ENCODE results near the gene CD38. TPM values are rescaled to one million over a fixed set of nuclear protein-coding genes. Genes with fewer than 3 reads are reported as not detected.

CD38 gene
- total RNA-seq, 1 experiment from 2014 or later: not detected

DNA sequence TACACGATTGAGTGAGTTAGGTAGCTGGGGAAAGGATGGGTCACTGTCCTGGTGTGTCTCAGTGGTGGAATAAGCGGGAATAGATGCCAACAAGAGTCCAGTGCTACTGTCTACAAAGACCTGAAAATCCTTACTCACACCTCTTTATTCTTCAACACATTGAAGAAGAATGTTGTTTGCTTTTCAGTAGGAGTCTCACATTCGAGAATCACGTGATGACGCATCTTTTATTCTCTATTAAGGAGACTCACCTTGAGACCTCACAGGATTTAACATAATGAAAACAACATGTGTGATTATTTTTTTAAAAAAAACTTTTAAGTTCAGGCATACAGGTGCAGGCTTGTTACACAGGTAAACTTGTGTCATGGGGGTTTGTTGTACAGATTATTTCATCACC, 75.2 kb downstream of the CD38 start:
- no peak overlapping the region for H3K27ac ChIP-seq (ENCODE audit: low read depth, low read length)
- no peak overlapping the region for H3K9ac ChIP-seq (ENCODE audit: low read length)
- no peaks in the 10 kb centered on the region for H3K27me3 ChIP-seq (ENCODE audit: insufficient read depth, low read length)
- DNase-seq (ENCODE audit: low read depth, low spot score) (no peak), ATAC-seq (no peak)
- ChIA-PET POLR2A (no interaction called here), RAD21 (ENCODE audit: low non-redundant PET in 1 of 2, low total read pairs in 2 of 2, uncharacterized antibody in 2 of 2, unreplicated experiment in 2 of 2) (no interaction called here), CTCF (no interaction called here)
- H3K79me2 ChIP-seq (ENCODE audit: insufficient read depth, low read length): no peaks in the 10 kb centered on the region
- no peak overlapping the region for H3K4me3 ChIP-seq (replicated peaks in 1 of 2; ENCODE audit: low read depth in 1 of 2, low read length in 2 of 2)
- no peaks in the 10 kb centered on the region for H4K20me1 ChIP-seq (ENCODE audit: insufficient read depth)
- no peaks in the 10 kb centered on the region for H3K36me3 ChIP-seq (ENCODE audit: control insufficient read depth in 1 of 2, insufficient read depth in 2 of 2, low read length in 2 of 2)
- BruUV-seq (replicated peaks): no TSS peak
- TF ChIP-seq POLR2A (IDR thresholded peaks at IDR 0.05; ENCODE audit: borderline replicate concordance, extremely low read depth, insufficient read depth, insufficient read length): no peak
- no peak for TF ChIP-seq POLR2AphosphoS5 (IDR thresholded peaks at IDR 0.05; ENCODE audit: low read depth, low read length)
- TF ChIP-seq EZH2phosphoT487 (IDR thresholded peaks at IDR 0.05; ENCODE audit: borderline replicate concordance): no peak
- TF ChIP-seq EZH2 (IDR thresholded peaks at IDR 0.05): no peak
- TF ChIP-seq, protein P1, sequence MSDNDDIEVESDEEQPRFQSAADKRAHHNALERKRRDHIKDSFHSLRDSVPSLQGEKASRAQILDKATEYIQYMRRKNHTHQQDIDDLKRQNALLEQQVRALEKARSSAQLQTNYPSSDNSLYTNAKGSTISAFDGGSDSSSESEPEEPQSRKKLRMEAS (IDR thresholded peaks at IDR 0.05): no peak
- TF ChIP-seq, protein P2, sequence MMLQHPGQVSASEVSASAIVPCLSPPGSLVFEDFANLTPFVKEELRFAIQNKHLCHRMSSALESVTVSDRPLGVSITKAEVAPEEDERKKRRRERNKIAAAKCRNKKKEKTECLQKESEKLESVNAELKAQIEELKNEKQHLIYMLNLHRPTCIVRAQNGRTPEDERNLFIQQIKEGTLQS (IDR thresholded peaks at IDR 0.05): no peak
- TF ChIP-seq ELF1 (IDR thresholded peaks at IDR 0.05; ENCODE audit: borderline replicate concordance, low read depth): no peak
- TF ChIP-seq RAD21 (IDR thresholded peaks at IDR 0.05; ENCODE audit: low read depth): no peak
- TF ChIP-seq, protein P3, sequence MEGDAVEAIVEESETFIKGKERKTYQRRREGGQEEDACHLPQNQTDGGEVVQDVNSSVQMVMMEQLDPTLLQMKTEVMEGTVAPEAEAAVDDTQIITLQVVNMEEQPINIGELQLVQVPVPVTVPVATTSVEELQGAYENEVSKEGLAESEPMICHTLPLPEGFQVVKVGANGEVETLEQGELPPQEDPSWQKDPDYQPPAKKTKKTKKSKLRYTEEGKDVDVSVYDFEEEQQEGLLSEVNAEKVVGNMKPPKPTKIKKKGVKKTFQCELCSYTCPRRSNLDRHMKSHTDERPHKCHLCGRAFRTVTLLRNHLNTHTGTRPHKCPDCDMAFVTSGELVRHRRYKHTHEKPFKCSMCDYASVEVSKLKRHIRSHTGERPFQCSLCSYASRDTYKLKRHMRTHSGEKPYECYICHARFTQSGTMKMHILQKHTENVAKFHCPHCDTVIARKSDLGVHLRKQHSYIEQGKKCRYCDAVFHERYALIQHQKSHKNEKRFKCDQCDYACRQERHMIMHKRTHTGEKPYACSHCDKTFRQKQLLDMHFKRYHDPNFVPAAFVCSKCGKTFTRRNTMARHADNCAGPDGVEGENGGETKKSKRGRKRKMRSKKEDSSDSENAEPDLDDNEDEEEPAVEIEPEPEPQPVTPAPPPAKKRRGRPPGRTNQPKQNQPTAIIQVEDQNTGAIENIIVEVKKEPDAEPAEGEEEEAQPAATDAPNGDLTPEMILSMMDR (IDR thresholded peaks at IDR 0.05 in 2 of 3, conservative IDR thresholded peaks at IDR 0.05 in 1 of 3; ENCODE audit: borderline replicate concordance in 1 of 3, insufficient read depth in 1 of 3, low read depth in 2 of 3, low read length in 2 of 3): no peak
- no peak for TF ChIP-seq CEBPB (IDR thresholded peaks at IDR 0.05; ENCODE audit: low read depth)
- TF ChIP-seq, protein P4, sequence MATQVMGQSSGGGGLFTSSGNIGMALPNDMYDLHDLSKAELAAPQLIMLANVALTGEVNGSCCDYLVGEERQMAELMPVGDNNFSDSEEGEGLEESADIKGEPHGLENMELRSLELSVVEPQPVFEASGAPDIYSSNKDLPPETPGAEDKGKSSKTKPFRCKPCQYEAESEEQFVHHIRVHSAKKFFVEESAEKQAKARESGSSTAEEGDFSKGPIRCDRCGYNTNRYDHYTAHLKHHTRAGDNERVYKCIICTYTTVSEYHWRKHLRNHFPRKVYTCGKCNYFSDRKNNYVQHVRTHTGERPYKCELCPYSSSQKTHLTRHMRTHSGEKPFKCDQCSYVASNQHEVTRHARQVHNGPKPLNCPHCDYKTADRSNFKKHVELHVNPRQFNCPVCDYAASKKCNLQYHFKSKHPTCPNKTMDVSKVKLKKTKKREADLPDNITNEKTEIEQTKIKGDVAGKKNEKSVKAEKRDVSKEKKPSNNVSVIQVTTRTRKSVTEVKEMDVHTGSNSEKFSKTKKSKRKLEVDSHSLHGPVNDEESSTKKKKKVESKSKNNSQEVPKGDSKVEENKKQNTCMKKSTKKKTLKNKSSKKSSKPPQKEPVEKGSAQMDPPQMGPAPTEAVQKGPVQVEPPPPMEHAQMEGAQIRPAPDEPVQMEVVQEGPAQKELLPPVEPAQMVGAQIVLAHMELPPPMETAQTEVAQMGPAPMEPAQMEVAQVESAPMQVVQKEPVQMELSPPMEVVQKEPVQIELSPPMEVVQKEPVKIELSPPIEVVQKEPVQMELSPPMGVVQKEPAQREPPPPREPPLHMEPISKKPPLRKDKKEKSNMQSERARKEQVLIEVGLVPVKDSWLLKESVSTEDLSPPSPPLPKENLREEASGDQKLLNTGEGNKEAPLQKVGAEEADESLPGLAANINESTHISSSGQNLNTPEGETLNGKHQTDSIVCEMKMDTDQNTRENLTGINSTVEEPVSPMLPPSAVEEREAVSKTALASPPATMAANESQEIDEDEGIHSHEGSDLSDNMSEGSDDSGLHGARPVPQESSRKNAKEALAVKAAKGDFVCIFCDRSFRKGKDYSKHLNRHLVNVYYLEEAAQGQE (IDR thresholded peaks at IDR 0.05; ENCODE audit: low read depth): no peak
- no peak for TF ChIP-seq EGR1 (IDR thresholded peaks at IDR 0.05; ENCODE audit: low read depth)
- no peak for TF ChIP-seq FOSL1 (IDR thresholded peaks at IDR 0.05; ENCODE audit: low read depth)
- no peaks in the 10 kb centered on the region for H3K9me2 ChIP-seq (ENCODE audit: insufficient read depth)
- H2AFZ ChIP-seq (ENCODE audit: low read depth, low read length, poor library complexity, severe bottlenecking): no peak overlapping the region
- peaks cover 0 to 2% of the 10 kb centered on the region in 2 experiments; a peak in 1 of 4 replicates for H3K4me1 ChIP-seq (ENCODE audit: control insufficient read depth in 1 of 2, insufficient read depth in 2 of 2, low read length in 2 of 2)
- H3K4me2 ChIP-seq (ENCODE audit: low read length): no peak overlapping the region
- intact Hi-C loops (cut with micrococcal nuclease): no loop called here
- no peaks in the 10 kb centered on the region for H3K9me3 ChIP-seq (ENCODE audit: control insufficient read depth in 1 of 2, insufficient read depth in 1 of 2, low read depth in 1 of 2, low read length in 2 of 2)

Data from HCT116 (cell line).